Germinal center (tissue), 1 donor: ENCODE results near the gene WNK2.

Source experiments
- DNase-seq: peaks from one replicate; pipeline ENCODE4 v3.0.0; 2012; ENCODE audit warnings: mixed read lengths, low spot score

WNK2 gene

GRCh38 chr9:93218671-93219420, 34.9 kb downstream of the WNK2 start:
- DNase-seq = no peak

- no peak for DNase-seq
Measured at GRCh38 chr9:93219692-93220091, 35.8 kb downstream of the WNK2 start.

GRCh38 chr9:93220627-93221026, 36.7 kb downstream of the WNK2 start:
- no peak for DNase-seq

GRCh38 chr9:93221044-93221443, 37.1 kb downstream of the WNK2 start:
- DNase-seq = no peak

- DNase-seq = no peak
Measured at GRCh38 chr9:93222890-93223259, 38.9 kb downstream of the WNK2 start.

GRCh38 chr9:93223260-93224180, 39.6 kb downstream of the WNK2 start:
- peak; percentile 26 for DNase-seq

- DNase-seq = no peak
Measured at GRCh38 chr9:93224591-93224990, 40.7 kb downstream of the WNK2 start.

GRCh38 chr9:93225417-93225816, 41.5 kb downstream of the WNK2 start:
- peak; percentile 36 for DNase-seq

- no peak for DNase-seq
Measured at GRCh38 chr9:93225892-93226291, 42.0 kb downstream of the WNK2 start.

- no peak for DNase-seq
Measured at GRCh38 chr9:93226819-93227218, 42.9 kb downstream of the WNK2 start.

- no peak for DNase-seq
Measured at GRCh38 chr9:93228030-93228429, 44.1 kb downstream of the WNK2 start.

GRCh38 chr9:93228453-93228852, 44.5 kb downstream of the WNK2 start:
- no peak for DNase-seq

- no peak for DNase-seq
Measured at GRCh38 chr9:93229636-93230035, 45.7 kb downstream of the WNK2 start.

GRCh38 chr9:93230185-93230584, 46.2 kb downstream of the WNK2 start:
- no peak for DNase-seq

- no peak for DNase-seq
Measured at GRCh38 chr9:93230601-93231000, 46.7 kb downstream of the WNK2 start.

- DNase-seq = no peak
Measured at GRCh38 chr9:93231121-93231694, 47.3 kb downstream of the WNK2 start.

GRCh38 chr9:93231716-93232115, 47.8 kb downstream of the WNK2 start:
- no peak for DNase-seq

GRCh38 chr9:93232388-93232960, 48.5 kb downstream of the WNK2 start:
- DNase-seq = no peak

GRCh38 chr9:93233033-93233432, 49.1 kb downstream of the WNK2 start:
- DNase-seq = no peak

GRCh38 chr9:93234600-93234999, 50.7 kb downstream of the WNK2 start:
- no peak for DNase-seq

- no peak for DNase-seq
Measured at GRCh38 chr9:93235300-93235960, 51.5 kb downstream of the WNK2 start.
